HG03521 (cell line): ENCODE data around the gene ZNF773.
"Not testable (repeated sequence)": the region's sequence is repeated elsewhere in the genome, so short reads cannot be mapped to it uniquely, and the experiment has no call there.

Experiments used
- ATAC-seq: cut with Tn5 transposase; IDR thresholded peaks from one replicate; pipeline ENCODE4 v1.9.1; 2021; ENCODE audit warnings: mild to moderate bottlenecking, moderate library complexity; ENCODE audit not compliant: unreplicated experiment

Gene ZNF773

DNA sequence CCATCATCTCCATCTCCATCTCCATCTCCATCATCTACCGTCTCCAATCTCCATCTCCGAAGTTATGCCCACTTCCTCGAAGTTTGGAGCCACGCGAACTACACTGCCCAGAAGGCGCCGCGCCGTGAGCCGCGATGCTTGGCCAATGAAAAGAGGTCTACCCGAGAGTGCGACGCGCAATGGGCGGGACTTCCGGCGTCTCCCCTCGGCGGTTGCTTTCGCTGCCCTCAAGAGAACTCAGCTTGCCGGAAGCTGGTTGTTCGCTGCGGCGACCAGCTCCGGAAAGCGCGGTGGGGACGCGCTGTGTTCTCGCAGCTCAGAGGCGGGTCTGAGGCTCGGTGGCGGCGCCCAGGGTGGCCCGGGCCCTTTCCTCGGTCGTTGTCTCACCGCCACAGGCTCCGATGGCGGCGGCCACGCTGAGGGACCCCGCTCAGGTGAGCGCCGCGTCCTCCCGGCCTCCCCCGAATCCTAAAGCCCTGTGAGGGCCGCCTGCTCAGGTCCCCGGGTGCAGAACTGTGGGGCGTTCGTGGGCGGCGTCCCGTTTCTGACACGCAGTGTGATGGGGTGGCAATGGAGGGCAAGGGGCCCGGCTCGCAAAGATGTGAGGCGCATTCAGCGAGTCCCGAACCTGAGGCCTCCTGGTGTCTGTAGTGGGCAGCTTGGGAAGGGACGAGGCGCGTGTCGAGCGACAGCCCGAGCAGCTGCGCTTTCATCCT lies at the start of gene ZNF773:
Gene ZNF773, plus strand, starts transcription at position 259 of the 716 bp plus-strand sequence. Its CDS starts 143 bp downstream, at position 402.
- ATAC-seq: peak; percentile 96

DNA sequence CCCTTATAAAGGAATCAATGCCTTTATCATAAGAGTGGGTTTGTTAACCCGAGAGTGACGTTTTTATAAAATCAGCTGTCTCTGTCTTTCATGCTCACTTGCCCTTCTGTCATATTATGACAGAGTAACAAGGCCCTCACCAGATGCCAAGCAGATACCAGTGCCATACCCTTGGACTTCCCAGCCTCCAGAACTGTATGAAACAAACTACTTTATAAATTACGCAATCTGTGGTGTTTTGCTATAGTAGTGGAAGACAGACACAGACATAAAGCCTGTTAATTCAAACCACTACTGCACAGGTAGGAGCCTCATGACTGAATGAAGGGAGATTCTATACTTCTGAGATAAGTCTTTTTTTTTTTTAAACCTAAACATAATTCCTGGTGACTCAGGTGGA lies 47.4 kb upstream of the ZNF773 start:
- no peak for ATAC-seq

DNA sequence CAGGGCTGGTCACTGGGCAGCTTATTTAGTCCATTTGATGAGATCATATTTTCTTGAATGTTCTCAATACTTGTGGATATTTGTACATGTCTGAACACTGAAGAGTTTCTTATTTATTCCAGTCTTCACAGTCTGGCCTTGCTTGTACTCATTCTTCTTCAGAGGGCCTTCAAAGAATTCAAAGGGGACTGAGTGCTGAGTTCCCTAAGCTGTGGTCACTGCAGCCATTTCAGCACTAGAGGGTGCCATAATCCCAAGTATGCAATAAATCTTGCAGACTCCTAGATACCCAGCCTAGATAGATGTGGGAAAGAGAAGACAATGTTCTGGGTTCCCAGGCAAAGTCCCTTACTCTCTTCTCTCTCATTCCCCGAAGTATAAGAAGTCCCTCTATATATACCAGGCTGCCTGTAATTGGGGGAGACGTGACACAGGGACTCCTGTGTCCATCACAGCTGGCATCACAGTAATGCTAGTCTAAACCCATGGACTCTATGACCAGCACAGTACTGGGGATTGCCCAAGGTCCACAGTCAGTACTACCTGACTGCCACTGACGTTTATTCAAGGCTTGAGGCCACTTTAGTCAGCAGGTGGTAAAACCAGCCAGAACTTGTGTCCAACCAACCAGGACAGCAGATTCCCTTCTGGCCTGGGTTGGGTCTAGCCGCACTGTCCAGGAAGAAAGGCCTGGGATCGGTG lies 33.9 kb upstream of the ZNF773 start:
- ATAC-seq: no peak

DNA sequence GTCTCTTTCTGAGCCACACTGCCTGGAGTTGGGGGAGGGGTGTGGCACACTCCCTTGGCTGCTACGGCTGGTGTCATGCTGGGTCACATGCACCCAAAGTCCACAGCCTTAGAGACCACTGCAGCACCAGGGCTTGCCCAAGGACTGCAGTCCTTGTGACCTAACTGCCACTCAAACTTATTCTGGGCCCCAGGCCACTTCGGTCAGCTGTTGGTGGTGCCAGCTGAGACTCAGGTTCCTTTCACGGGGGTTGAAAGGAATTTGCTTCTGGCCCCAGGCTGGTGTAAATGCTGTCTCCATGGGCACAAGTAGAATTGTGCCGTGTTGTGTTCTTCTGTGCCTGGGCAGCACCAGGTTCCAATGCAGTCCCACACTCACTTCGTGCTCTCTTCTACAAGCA lies 33.2 kb upstream of the ZNF773 start:
- ATAC-seq: no peak

GRCh38 chr19:57473646-57474045 lies 26.1 kb upstream of the ZNF773 start:
- no peak for ATAC-seq

DNA sequence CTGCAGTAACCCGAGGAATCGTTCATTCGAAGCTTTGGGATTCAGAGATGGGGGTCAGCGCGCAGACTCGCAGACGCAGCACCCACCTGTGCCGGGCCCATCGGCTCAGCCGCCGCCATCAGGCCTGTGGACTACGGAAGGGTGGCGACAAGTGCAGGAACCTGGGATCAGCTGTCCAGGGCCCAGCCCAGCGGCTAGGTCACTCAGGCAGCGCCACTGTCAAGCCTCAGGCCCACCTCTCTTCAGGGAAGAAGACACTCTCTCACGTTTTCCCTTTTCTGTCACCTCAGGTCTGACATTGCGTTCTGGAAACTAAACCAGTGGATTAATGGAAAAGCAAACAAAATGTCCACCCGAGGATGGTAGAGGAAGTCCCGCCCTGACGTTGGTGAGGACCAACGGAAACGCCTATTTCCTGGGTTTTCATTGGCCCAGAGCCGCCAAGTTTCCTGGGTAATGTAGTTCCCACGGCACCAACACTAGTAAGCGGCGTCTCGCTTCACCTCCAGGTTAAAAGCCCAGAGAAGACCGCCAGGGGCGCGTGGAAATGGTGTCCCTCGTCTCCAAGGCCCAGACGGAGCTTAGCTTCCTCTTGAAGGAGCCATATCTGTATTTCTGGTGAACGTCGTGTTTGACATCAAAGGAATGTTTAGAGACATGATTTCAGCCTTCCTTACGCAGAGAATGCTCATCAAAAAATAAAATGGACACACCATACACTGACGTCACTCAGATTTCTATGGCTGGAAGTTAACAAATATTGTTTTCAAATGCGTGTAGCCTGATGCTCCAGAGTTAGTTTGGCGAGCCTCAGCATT lies 22.3 kb upstream of the ZNF773 start, which contains the start of gene ZNF772:
Gene ZNF772, minus strand, starts transcription at position 376 of the 818 bp plus-strand sequence. Its CDS starts 257 bp downstream, at position 119.
- ATAC-seq: peak; percentile 95

GRCh38 chr19:57487477-57488298 lies 12.1 kb upstream of the ZNF773 start, which contains the start of gene ZNF419:
Gene ZNF419, plus strand, starts transcription at chr19:57487750. Its CDS starts 201 bp downstream, at chr19:57487951.
- peak; percentile 86 for ATAC-seq

- not testable (repeated sequence) for ATAC-seq
Observed at GRCh38 chr19:57488299-57488644, 11.5 kb upstream of the ZNF773 start.

DNA sequence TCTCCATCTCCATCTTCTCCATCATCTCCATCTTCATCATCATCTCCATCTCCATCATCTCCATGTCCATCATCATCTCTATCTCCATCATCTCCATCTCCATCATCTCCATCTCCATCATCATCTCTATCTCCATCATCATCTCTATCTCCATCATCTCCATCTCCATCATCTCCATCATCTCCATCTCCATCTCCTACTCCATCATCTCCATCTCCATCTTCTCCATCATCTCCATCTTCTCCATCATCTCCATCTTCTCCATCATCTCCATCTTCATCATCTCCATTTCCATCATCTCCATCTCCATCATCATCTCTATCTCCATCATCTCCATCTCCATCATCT lies 432 bp upstream of the ZNF773 start:
- ATAC-seq: not testable (repeated sequence)

GRCh38 chr19:57500400-57500799 lies 662 bp downstream of the ZNF773 start:
- ATAC-seq: not testable (repeated sequence)

DNA sequence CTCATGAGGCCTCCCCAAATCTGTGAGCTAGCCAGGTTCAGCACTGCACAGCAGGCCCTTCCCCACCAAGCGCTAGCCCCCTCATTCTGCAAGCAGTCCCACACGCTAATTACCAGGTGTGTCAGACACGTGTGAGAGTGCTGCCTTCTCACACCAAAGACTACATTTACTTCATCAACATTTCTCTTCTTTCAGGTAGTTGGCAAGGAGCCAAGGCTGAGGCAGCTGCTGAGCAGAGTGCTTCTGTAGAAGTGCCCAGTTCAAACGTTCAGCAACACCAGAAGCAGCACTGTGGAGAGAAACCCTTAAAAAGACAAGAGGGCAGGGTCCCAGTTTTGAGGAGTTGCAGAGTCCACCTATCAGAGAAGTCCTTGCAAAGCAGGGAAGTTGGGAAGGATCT lies 6.4 kb downstream of the ZNF773 start:
- no peak for ATAC-seq

GRCh38 chr19:57511484-57511883 lies 11.7 kb downstream of the ZNF773 start:
- no peak for ATAC-seq

- no peak for ATAC-seq
Observed at GRCh38 chr19:57512845-57513244, 13.1 kb downstream of the ZNF773 start.

DNA sequence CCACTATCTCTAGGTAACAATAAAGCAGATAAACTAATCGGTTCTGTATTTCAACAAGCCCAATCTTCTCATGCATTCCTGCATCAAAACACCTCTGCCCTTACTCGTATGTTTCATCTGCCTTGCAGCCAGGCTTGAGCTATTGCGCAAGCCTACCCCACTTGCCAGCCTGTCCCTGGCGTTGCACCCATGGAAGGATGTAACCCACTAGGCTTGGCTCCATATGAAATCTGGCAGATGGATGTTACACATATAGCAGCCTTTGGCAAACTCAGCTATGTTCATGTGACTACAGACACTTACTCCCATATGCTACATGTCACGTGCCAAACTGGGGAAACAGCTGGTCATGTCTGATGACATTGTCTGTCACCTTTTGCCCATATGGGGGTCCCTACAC lies 15.5 kb downstream of the ZNF773 start:
- ATAC-seq: no peak

DNA sequence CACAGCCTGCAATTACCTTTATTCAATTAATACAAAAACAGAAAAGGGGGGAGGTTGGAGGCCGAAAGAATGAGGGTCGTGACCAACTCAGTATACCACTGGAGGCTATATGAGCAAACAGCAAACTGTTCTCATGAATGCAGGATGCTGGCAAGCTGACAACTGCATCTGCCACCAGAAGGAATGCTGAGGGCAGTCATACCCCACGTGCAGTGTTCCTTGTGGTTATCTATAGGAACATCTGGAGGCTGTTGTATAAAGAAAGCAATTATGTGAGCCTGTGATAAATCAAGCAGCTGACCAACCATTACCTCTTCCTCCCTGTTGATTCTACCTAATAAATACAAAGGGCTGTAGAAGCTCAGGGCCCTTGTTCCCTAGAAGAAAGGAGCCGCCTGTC lies 18.3 kb downstream of the ZNF773 start:
- ATAC-seq: not testable (repeated sequence)

DNA sequence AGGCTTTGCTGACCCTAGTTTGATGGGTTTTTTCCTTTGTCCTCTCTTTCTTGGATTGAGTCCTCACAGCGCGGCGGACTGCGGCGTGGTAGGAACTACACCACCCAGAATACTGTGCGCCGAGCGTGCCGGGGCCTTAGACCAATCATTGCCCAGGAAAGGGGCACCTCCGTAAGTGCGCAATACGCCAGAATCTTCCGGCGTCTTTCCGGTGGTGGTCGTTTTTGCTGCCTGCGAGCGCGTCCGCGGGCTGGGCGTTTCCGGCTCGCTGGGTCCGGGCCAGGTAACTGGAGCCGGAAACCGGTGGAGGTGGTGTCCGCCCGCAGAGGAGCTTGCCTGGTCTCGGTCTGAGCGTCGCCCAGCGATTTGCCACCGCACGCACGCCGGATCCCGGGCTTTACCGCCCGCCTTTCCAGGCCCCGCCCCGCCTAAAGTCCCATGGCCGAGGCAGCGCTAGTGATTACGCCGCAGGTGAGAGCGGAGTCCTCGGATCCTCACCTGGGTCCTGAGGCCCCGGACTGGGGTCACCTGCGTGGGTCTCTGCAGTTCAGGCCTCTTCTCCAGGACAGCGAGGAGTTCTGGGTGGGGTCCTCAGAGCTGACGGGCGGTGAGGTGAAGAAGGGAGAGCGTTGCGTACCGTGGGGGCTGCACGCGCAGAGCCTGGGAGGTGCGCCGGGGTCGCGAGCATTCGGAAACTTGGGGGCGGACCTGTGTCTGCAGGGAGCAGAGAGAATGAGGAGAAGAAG lies 27.6 kb downstream of the ZNF773 start, which contains the start of gene ZNF549:
Gene ZNF549, plus strand, starts transcription at position 221 of the 746 bp plus-strand sequence. Its CDS starts 218 bp downstream, at position 439.
- peak; percentile 98 for ATAC-seq

DNA sequence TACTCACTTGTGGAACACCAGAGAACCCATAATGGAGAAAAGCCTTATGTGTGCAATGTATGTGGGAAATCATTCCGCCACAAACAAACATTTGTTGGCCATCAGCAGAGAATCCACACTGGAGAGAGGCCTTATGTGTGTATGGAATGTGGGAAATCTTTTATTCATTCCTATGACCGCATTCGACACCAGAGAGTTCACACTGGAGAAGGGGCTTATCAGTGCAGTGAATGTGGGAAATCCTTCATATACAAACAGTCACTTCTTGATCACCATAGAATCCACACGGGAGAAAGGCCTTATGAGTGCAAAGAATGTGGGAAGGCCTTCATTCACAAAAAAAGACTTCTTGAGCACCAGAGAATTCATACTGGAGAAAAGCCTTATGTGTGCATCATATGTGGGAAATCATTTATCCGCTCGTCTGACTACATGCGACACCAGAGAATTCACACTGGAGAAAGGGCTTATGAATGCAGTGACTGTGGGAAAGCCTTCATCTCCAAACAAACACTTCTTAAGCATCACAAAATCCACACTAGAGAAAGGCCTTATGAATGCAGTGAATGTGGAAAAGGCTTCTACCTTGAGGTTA lies 38.3 kb downstream of the ZNF773 start:
- no peak for ATAC-seq

DNA sequence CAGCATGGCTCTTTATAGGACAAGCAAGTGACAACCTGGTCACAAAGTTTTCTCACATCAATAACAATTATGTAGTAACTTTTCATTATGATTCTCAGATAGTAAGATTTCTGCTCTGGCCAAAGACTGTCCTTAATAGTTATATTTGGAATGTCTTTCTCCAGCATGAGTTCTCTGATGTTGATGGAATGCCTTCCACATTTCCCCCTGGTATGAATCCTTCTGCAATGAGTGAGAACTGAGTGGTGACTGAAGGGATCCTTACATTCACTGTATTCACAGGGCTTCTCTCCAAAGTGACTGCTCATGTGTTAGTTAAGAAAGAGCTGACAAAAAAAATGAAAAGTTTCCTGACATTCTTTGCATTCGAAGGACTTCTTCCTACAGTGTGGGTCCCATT lies 46.8 kb downstream of the ZNF773 start:
- ATAC-seq: no peak

DNA sequence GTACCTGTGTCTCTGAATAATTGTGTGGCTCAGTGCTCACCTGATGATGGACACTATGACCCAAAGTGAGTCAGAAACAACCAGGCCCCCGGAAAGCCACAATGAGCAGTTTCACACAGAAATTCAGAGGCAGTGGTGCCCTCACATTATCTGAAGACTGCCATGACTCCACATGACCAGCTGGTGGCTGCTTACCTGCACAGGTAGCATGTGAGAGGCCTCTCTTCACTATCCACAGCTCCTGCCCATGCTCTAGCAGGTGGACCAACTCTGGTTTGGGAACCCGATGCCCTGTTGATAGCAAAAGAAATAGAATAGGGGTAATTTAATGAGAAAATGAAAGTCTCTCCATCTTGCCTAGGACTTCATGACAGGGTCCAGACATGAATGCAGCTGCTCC lies 52.7 kb downstream of the ZNF773 start:
- ATAC-seq: no peak
